ENCODE data around the gene TMC7. TPM values are rescaled to one million over a fixed set of nuclear protein-coding genes. Genes with fewer than 3 reads are reported as not detected.
"Not testable (repeated sequence)": the region's sequence is repeated elsewhere in the genome, so short reads cannot be mapped to it uniquely, and the experiment has no call there.

The TMC7 gene
- total RNA-seq = not detected in 2 replicates

DNA sequence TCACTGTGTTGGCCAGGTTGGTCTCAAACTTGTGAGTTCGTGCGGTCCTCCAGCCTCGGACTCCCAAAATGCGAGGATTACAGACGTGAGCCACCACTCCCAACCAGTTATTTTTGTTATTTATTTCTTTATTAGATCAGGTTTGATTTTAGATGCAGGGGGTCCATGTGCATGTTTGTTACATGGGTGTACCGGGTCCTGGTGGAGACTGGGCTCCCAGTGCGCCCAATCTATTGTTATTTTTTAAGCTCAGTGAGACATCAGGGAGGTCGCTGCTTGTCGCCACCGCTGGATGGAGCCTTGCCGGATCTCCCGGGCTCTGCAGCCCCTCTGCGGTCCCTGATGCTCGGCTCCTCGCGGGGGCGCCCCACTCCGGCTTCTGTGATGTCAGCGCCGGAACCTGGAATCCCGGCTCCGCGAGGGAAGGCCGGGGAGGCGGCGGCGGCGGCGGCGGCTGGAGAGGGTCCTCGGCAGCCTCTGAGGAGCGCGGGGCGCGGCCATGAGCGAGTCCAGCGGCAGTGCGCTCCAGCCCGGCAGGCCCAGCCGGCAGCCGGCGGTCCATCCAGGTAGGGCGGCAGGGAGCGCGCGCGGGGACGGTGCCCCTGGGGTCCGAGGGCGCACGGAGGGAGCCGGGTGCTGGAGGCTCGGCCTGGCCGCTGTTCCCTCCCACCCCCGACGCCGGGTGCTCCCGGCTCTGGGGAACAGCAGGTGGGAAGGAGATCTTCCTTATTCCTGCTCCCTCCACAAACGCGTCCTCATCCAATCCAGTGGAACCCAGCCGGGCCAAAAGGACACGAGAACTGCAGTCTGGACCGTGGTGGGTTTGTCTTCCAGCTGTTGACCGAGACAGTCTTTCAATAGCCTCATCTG, at the start of gene TMC7:
Gene TMC7 (plus strand): TSS at position 370 of the 870 bp plus-strand sequence. CDS start 130 bp downstream, at position 500.
- intact Hi-C loops (cut with micrococcal nuclease) = no loop called here
- Mint-ChIP-seq H3K4me3 (ENCODE audit: low read depth) (peak within 1 kb of the TSS; percentile 38), H3K27ac (no peak within 1 kb of the TSS), H3K36me3 (ENCODE audit: low read depth) (no peaks in the 10 kb centered on the region), H3K27me3 (ENCODE audit: low read depth) (peaks cover 32% of the 10 kb centered on the region), H3K4me1 (ENCODE audit: low read depth) (no peaks in the 10 kb centered on the region), H3K9me3 (no peaks in the 10 kb centered on the region)
- no peak for DNase-seq (ENCODE audit: low spot score)

DNA sequence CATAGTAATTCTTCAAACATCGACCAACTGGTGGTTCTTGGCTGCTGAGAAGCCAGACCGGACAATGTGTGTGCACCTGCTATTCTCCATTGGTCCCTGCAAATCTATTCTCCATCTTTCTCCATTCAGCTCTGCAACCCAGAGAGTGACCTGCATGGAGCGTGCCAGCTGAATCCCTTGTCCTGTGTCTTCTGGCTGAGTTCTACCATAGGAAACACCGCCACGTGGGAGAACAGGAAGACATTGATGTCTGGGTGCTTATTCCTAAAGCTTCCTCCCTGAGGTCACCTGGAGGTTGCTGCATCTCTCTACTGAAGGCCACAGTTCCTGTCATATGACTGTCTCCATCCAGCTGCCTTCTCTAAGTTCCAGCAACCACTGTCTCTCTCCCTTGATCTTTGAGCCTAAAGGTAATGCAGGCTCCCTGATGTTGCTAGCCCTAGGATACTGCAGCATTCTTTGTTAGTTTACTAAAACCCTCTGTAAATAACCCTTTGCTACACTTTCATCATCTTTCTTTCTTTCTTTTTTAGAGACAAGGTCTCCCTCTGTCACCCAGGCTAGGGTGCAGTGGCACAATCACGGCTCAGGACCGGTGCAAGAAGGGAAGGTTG, 46.9 kb upstream of the TMC7 start:
- H3K4me1 Mint-ChIP-seq (ENCODE audit: low read depth) = peaks cover 15% of the 10 kb centered on the region

DNA sequence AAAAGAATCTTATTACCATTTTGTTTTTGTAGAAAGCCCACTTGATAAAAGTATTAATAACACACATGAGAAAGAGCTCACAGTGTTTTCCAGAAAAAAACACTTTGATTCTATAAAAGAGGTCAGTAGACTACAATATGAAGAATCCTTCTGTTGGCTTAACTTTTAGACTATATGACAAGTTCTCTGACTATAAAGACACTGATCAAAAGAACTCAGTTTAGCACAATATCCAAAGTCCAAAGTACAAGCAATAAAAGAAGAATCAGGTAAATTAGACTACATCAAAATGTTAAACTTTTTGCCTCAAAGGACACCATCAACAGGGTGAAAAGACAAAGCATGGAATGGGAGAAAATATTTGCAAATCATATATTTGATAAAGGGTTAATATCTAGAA, 46.3 kb upstream of the TMC7 start:
- Mint-ChIP-seq H3K9me3 (no peaks in the 10 kb centered on the region), H3K27ac (no peak overlapping the region), H3K36me3 (ENCODE audit: low read depth) (no peaks in the 10 kb centered on the region), H3K4me3 (ENCODE audit: low read depth) (no peak overlapping the region), H3K27me3 (ENCODE audit: low read depth) (peaks cover 2% of the 10 kb centered on the region), H3K4me1 (ENCODE audit: low read depth) (peaks cover 12% of the 10 kb centered on the region)
- no peak for DNase-seq (ENCODE audit: low spot score)
- intact Hi-C loops (cut with micrococcal nuclease) = no loop called here

More for the DNA sequence above, 46.9 kb upstream of the TMC7 start:
- DNase-seq (ENCODE audit: low spot score) = no peak
- intact Hi-C loops (cut with micrococcal nuclease) = no loop called here
- H3K36me3 Mint-ChIP-seq (ENCODE audit: low read depth) = no peaks in the 10 kb centered on the region
- H3K9me3 Mint-ChIP-seq = no peaks in the 10 kb centered on the region
- peaks cover 2% of the 10 kb centered on the region for H3K27me3 Mint-ChIP-seq (ENCODE audit: low read depth)
- H3K27ac Mint-ChIP-seq = no peak overlapping the region
- no peak overlapping the region for H3K4me3 Mint-ChIP-seq (ENCODE audit: low read depth)

DNA sequence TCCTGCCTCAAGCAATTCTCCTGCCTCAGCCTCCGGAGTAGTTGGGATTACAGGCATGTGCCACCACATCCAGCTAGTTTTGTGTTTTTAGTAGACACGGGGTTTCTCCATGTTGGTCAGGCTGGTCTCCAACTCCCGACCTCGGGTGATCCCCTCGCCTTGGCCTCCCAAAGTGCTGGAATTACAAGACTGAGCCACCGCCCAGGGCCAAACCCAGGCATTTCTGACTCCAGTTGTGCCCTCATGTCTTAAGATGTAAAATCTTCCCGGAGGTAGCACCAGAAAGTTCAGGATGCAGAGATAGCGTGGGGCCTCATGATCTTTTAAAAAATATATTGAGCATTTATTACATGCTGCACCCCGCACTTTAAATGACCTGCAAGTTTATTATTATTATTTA, 44.7 kb upstream of the TMC7 start:
- Mint-ChIP-seq H3K27me3 (ENCODE audit: low read depth) (peaks cover 8% of the 10 kb centered on the region), H3K9me3 (no peaks in the 10 kb centered on the region), H3K36me3 (ENCODE audit: low read depth) (no peaks in the 10 kb centered on the region), H3K27ac (no peak overlapping the region), H3K4me1 (ENCODE audit: low read depth) (peaks cover 12% of the 10 kb centered on the region), H3K4me3 (ENCODE audit: low read depth) (no peak overlapping the region)
- intact Hi-C loops (cut with micrococcal nuclease) = no loop called here
- DNase-seq (ENCODE audit: low spot score) = no peak

GRCh38 chr16:18941471-18941870, 42.3 kb upstream of the TMC7 start:
- H3K4me1 Mint-ChIP-seq (ENCODE audit: low read depth) = peaks cover 23% of the 10 kb centered on the region
- no peaks in the 10 kb centered on the region for H3K9me3 Mint-ChIP-seq
- no peak overlapping the region for H3K4me3 Mint-ChIP-seq (ENCODE audit: low read depth)
- peaks cover 12% of the 10 kb centered on the region for H3K27me3 Mint-ChIP-seq (ENCODE audit: low read depth)
- no peak overlapping the region for H3K27ac Mint-ChIP-seq
- intact Hi-C loops (cut with micrococcal nuclease) = no loop called here
- no peak for DNase-seq (ENCODE audit: low spot score)
- H3K36me3 Mint-ChIP-seq (ENCODE audit: low read depth) = no peaks in the 10 kb centered on the region

DNA sequence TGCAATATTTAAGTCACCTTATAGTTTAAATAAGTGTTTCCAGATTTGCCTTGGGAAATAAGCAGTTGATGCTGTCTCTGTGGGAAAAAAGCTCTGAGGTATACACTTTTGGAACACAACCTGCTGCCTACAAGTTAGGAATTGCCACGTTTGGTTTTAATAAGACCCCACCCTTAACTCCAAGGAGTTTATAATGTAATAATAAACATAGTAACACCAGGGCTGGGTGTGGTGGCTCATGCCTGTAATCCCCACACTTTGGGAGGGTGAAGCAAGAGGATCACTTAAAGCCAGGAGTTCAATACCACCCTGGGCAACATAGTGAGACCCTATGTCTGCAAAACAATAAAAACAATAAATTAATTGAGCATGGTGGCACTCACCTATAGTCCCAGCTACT, 41.7 kb upstream of the TMC7 start:
- no peak overlapping the region for H3K27ac Mint-ChIP-seq
- H3K27me3 Mint-ChIP-seq (ENCODE audit: low read depth) = peaks cover 12% of the 10 kb centered on the region
- H3K36me3 Mint-ChIP-seq (ENCODE audit: low read depth) = no peaks in the 10 kb centered on the region
- H3K9me3 Mint-ChIP-seq = no peaks in the 10 kb centered on the region
- no peak for DNase-seq (ENCODE audit: low spot score)
- peaks cover 20% of the 10 kb centered on the region for H3K4me1 Mint-ChIP-seq (ENCODE audit: low read depth)
- no peak overlapping the region for H3K4me3 Mint-ChIP-seq (ENCODE audit: low read depth)
- intact Hi-C loops (cut with micrococcal nuclease) = no loop called here

DNA sequence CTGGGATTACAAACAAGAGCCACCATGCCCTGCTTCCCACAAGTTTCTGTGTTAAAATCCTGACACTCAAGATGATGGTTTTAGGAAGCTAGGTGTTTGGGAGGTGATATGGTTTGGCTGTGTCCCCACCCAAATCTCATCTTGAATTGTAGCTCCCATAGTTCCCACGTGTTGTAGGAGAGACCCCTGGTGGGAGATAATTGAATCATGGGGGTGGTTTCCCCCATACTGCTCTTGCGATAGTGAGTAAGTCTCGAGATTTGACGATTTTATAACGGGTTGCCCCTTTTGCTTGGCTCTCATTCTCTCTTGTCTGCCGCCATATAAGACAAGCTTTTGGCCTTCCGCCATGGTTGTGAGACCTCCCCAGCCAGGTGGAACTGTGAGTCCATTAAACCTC, 40.3 kb upstream of the TMC7 start:
- H3K27ac Mint-ChIP-seq = no peak overlapping the region
- DNase-seq (ENCODE audit: low spot score) = no peak
- peaks cover 19% of the 10 kb centered on the region for H3K4me1 Mint-ChIP-seq (ENCODE audit: low read depth)
- no peak overlapping the region for H3K4me3 Mint-ChIP-seq (ENCODE audit: low read depth)
- intact Hi-C loops (cut with micrococcal nuclease) = no loop called here
- H3K27me3 Mint-ChIP-seq (ENCODE audit: low read depth) = peaks cover 11% of the 10 kb centered on the region
- H3K9me3 Mint-ChIP-seq = no peaks in the 10 kb centered on the region
- no peaks in the 10 kb centered on the region for H3K36me3 Mint-ChIP-seq (ENCODE audit: low read depth)

- Mint-ChIP-seq H3K4me3 (ENCODE audit: low read depth) (no peak overlapping the region), H3K9me3 (no peaks in the 10 kb centered on the region), H3K27me3 (ENCODE audit: low read depth) (peaks cover 11% of the 10 kb centered on the region), H3K4me1 (ENCODE audit: low read depth) (peaks cover 20% of the 10 kb centered on the region), H3K36me3 (ENCODE audit: low read depth) (no peaks in the 10 kb centered on the region), H3K27ac (no peak overlapping the region)
- intact Hi-C loops (cut with micrococcal nuclease) = loop anchor here (5.0 kb wide), 1 partner anchor 577 kb away; the partner anchor contains the start of genes CCP110 and GDE1
- no peak for DNase-seq (ENCODE audit: low spot score)
These were observed 38.5 kb upstream of the TMC7 start for GRCh38 chr16:18945233-18945632.

GRCh38 chr16:18948372-18949020, 35.2 kb upstream of the TMC7 start:
- H3K4me3 Mint-ChIP-seq (ENCODE audit: low read depth) = no peak overlapping the region
- no peak for DNase-seq (ENCODE audit: low spot score)
- intact Hi-C loops (cut with micrococcal nuclease) = loop anchor here (5.0 kb wide), 1 partner anchor 574 kb away; the partner anchor contains the start of genes CCP110 and GDE1
- no peaks in the 10 kb centered on the region for H3K9me3 Mint-ChIP-seq
- no peak overlapping the region for H3K27ac Mint-ChIP-seq
- H3K36me3 Mint-ChIP-seq (ENCODE audit: low read depth) = no peaks in the 10 kb centered on the region
- peaks cover 8% of the 10 kb centered on the region for H3K27me3 Mint-ChIP-seq (ENCODE audit: low read depth)
- peaks cover 25% of the 10 kb centered on the region for H3K4me1 Mint-ChIP-seq (ENCODE audit: low read depth)

- H3K27me3 Mint-ChIP-seq (ENCODE audit: low read depth) = peaks cover 4% of the 10 kb centered on the region
- peaks cover 22% of the 10 kb centered on the region for H3K4me1 Mint-ChIP-seq (ENCODE audit: low read depth)
- no peak for DNase-seq (ENCODE audit: low spot score)
- peak overlapping the region; percentile 5 for H3K4me3 Mint-ChIP-seq (ENCODE audit: low read depth)
- no peaks in the 10 kb centered on the region for H3K36me3 Mint-ChIP-seq (ENCODE audit: low read depth)
- intact Hi-C loops (cut with micrococcal nuclease) = no loop called here
- H3K27ac Mint-ChIP-seq = no peak overlapping the region
- H3K9me3 Mint-ChIP-seq = no peaks in the 10 kb centered on the region
These were observed 33.1 kb upstream of the TMC7 start for GRCh38 chr16:18950469-18951185.

GRCh38 chr16:18953547-18953946, 30.2 kb upstream of the TMC7 start:
- H3K36me3 Mint-ChIP-seq (ENCODE audit: low read depth) = no peaks in the 10 kb centered on the region
- H3K27me3 Mint-ChIP-seq (ENCODE audit: low read depth) = peaks cover 7% of the 10 kb centered on the region
- no peaks in the 10 kb centered on the region for H3K9me3 Mint-ChIP-seq
- H3K27ac Mint-ChIP-seq = no peak overlapping the region
- no peak overlapping the region for H3K4me3 Mint-ChIP-seq (ENCODE audit: low read depth)
- intact Hi-C loops (cut with micrococcal nuclease) = no loop called here
- H3K4me1 Mint-ChIP-seq (ENCODE audit: low read depth) = peaks cover 9% of the 10 kb centered on the region
- DNase-seq (ENCODE audit: low spot score) = no peak

DNA sequence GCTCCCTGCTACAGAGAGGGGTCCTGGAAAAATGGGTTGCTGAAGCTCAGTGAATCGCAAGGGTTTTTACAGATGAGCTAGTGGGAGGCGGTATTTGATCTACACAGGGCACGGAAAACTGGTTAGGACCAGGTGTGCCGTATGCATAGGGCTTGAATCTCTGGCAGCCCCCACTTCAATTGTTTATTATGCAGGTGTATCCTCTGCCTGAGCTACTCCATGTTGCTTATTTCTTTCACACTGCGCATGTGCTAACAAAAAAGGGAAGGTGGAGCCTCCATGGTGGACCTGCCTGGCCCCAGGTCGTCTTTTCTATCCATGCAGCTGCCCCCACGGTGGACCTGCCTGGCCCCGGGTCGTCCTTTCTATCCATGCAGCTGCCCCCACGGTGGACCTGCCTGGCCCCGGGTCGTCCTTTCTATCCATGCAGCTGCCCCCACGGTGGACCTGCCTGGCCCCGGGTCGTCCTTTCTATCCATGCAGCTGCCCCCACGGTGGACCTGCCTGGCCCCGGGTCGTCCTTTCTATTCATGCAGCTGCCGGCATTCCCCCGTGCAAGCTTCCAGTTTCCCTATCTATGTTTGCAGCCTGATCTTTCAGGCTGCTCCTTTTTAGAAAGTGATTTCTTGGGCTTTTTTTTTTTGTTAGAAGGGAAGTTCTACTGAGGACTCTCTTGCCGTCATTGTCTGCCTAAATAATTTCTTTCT, 27.7 kb upstream of the TMC7 start:
- H3K36me3 Mint-ChIP-seq (ENCODE audit: low read depth); intact Hi-C loops (cut with micrococcal nuclease); DNase-seq (ENCODE audit: low spot score); H3K4me1 Mint-ChIP-seq (ENCODE audit: low read depth); H3K27ac Mint-ChIP-seq; H3K27me3 Mint-ChIP-seq (ENCODE audit: low read depth); H3K9me3 Mint-ChIP-seq: not testable (repeated sequence)
- peak overlapping the region; percentile 63 for H3K4me3 Mint-ChIP-seq (ENCODE audit: low read depth)
